Keratinocyte (primary cell): ENCODE data around the gene PLBD2.

ENCODE experiments used
- EZH2 ChIP-seq: IDR thresholded peaks from one replicate; pipeline ENCODE4 v1.6.1; 2012; ENCODE audit warnings: inconsistent platforms, mild to moderate bottlenecking, low read length, moderate library complexity
- TF ChIP-seq, protein P1 (sequence below), 3 experiments: IDR thresholded peaks in 1 of 3; conservative IDR thresholded peaks in 1 of 3; optimal IDR thresholded peaks in 1 of 3; 2 replicates in 2 of 3; 3 replicates in 1 of 3; pipeline versions ENCODE3 to v1.5.1; 2011; ENCODE audit warnings: low read length in 3 of 3, mild to moderate bottlenecking in 3 of 3, moderate library complexity in 2 of 3, control low read depth in 1 of 3, inconsistent platforms in 1 of 3; ENCODE audit not compliant: insufficient read depth in 2 of 3; ENCODE audit errors: extremely low read depth in 1 of 3

GRCh38 chr12:113339540-113339939 lies 18.8 kb upstream of the PLBD2 start:
- TF ChIP-seq, protein P1, sequence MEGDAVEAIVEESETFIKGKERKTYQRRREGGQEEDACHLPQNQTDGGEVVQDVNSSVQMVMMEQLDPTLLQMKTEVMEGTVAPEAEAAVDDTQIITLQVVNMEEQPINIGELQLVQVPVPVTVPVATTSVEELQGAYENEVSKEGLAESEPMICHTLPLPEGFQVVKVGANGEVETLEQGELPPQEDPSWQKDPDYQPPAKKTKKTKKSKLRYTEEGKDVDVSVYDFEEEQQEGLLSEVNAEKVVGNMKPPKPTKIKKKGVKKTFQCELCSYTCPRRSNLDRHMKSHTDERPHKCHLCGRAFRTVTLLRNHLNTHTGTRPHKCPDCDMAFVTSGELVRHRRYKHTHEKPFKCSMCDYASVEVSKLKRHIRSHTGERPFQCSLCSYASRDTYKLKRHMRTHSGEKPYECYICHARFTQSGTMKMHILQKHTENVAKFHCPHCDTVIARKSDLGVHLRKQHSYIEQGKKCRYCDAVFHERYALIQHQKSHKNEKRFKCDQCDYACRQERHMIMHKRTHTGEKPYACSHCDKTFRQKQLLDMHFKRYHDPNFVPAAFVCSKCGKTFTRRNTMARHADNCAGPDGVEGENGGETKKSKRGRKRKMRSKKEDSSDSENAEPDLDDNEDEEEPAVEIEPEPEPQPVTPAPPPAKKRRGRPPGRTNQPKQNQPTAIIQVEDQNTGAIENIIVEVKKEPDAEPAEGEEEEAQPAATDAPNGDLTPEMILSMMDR (optimal IDR thresholded peaks at IDR 0.05 in 1 of 3, IDR thresholded peaks at IDR 0.05 in 1 of 3, conservative IDR thresholded peaks at IDR 0.05 in 1 of 3; ENCODE audit: extremely low read depth in 1 of 3, insufficient read depth in 2 of 3, low read length in 3 of 3), result no peak
- no peak for TF ChIP-seq EZH2
